Fibroblast of peridontal ligament (primary cell): Measurements from ENCODE around the gene PRKCD.
A peak's percentile ranks its signal among the peaks of the same experiment; 100 is the strongest.
"Not testable (repeated sequence)": the region's sequence is repeated elsewhere in the genome, so short reads cannot be mapped to it uniquely, and the experiment has no call there.

ENCODE experiments used
- DNase-seq: peaks from one replicate; pipeline ENCODE4 v3.0.0-alpha.2; 2010; ENCODE audit errors: extremely low read depth

PRKCD gene

DNA sequence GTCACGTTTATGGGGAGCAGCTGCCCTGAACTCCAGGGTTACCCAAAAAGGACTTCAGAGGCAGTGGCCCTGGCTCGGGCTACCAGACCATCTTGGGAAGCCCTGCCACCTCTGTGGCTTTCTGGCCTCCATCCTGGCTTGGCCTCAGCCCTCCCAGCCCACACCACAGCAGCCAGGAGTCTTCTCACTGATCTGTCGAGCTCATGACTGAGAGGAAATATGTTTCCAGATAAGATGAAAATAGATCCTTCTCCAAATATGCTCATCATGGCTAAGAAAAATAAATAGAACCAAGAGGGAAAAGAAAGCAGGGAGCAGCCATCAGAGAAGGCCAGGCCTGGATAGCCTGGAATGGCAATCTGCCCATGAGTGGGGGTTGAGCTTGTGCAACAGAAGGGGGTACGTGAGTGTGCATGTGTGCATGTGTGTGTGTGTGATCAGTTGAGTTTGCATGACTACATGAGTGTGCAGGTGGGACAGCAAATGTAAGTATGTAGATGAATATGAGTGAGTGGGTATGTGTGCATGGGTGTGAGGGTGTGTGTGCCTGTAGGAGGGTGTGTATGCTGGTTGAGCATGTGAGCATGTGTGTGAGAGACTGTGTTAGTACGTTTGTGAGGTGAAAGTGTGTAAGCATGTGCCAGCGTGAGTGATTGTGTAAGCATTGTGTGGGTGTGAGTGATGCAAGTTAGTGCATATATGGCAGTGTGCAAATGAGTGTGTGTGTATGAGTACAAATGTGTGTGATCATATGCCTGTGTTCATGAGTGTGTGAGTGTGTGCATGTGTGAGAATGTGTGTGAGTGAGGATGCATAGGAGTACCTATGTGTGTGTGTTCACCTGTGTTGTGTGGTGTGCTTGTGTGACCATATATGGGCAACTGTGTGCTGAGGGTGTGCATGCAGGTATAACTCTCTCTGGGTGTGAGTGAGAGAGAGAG, 20.8 kb upstream of the PRKCD start:
- DNase-seq = peak; percentile 43

DNA sequence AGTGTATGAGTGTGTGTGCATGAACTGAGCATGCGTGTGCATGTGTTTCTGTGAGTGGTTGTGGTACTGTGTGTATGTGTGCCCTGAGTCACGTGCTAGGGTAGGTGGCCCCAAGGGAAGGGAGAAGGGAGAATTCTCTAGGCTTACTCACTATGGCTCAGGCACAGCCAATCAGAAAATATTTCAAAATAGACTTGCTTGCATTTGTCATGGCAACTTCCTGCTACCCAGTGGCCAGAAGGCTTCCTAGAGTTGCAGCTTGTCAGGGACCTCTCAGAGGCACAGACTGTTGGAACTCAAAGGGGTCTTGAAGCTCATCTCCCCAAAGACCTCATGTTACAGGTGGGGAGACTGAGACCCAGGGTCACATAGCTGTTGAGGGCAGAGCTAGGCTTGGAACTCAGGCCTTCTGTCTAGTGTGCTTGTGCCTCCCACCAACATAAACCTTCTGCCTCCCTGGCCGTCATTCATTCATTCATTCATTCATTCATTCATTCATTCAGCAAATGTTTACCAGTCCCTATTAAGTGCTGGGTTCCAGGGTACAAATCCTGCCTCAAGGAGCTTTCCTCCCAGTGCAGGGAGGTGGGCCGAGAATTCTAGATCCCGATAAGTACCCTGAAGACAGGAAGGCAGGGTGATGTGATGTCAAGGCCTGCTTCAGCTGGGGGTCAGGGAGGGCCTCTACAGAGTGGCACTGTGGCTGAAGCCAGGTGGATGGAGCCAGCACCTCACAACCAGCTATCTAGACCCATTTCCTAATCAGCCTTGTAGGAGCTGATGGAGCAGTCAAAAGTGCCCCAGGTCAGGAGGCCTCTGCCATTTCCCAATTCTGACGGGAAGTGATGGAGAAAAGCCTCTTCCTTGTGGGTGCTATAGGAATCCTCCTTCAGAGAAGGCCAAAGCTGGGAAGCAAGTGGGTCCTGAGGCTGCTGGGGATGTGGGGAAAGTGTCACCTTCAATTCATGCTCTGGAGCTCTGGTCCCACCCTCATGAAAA, 19.9 kb upstream of the PRKCD start:
- DNase-seq = peak; percentile 75

DNA sequence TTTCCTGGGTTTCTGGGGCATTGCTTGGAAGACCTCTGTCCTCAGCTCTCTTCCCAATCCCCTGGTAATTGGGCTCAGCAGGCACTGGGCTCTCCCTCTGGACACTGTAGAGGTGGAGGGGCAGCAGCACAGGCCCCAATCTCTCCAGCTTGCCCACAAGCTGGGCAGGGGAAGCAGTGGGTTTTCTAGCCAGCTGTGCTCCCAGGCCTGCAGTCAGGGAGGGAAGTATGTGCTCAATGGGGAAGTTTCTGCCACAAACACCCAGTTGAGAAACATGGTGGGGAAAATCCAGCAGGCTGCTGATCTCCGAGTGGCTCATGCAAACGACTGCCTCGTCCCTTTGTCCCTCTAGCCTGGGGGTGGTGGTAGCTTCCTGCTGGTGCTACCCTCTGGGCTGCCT, 18.0 kb upstream of the PRKCD start:
- no peak for DNase-seq

DNA sequence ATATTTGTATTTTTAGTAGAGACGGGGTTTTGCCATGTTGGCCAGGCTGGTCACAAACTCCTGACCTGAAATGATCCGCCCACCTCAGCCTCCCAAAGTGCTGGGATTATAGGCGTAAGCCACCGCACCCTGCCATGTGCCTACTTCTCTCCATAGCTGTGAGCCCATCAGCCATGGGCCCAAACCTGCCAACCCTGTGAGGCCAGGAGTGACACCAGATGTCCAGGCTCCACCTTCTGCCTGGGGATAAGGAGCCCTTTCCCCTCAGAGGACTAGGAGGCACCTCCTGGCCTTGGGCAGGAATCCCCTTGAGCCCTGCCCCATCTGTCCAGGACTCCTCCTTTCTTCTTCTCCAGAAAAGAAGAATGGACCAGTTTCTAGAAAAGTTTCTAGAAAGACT, 16.6 kb upstream of the PRKCD start:
- no peak for DNase-seq

DNA sequence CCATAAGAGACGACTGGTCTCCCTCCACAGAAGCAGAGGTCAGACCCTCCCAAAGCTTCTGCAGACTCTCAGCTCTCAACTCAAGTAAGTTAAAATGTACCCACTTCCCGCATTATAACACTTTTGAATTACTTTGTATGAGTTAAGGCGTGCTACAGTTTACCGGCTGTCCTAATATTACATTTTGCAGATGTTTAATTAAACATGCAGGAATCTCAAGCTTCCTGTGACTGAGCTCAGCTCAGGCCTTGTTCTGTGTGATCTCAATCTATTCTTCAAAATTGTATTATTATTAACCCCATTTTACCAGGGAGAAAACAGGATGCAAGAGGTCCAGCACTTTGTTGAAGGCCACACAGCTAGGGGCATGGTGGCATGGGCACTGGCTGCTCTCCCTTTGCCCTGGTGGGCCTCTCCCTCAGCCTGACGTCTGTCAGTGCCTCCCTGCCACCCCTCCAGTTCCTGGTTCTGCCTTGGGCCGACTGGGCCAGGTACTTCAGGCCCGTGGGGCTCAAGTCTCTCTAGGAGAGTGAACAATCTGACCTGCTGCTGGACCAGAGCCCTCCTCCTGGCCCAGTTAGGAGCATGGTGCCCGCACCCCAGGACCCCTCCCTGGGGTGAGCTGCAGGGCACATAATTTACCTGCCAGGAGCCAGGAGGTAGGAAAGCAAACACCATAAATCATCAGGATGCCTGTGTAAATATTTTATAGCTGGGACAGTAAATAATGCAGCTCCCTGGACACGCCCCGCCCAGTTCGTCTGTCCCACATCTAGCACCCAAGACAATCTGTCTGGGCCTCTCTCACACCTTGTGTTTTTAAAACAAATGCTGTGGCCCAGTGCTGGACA, 15.9 kb upstream of the PRKCD start:
- no peak for DNase-seq

DNA sequence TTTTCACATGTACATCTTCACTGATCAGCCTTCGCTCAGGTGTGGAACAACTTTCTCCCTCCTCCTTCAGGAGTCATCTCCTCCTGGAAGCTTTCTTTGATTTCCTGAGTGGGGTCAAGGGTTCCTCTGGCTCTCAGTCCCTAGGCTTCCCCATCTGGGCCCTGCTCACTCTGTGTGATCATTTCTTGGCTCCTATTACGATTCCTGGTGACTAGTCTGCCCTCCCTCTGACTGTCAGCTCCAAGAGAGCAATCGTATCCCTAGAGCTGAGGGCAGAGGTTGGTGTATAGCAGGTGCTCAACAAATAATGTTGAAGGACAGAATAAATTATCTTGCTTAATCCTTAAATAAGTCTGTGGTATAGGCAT, 15.3 kb upstream of the PRKCD start:
- DNase-seq = no peak

DNA sequence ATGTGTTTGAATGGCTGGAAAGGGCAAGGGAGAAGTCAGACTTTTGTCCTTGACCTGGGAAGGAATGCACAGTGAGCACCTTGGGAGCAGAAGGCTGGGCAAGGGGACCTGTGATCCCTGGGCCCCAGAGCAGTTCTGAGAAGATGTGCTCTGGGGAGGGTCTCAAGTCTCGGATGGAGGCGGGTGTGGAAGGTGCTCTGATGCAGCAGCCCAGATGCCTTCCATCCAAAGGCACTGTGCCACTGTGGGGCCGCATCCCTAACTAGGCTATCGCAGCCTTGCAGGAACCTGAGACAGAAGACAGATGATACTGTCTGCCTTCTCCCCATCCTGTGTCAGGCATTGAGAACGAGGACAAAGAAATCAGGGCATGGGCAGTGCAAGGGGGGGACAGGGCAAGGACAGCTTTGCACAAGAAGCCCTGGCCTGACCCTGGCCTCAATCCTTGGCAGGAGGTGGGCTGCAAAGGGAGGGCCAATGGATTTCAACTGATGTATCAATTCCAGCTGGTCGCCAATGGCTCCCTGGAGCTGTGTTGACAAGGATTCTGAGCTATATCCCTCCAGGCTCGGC, 14.6 kb upstream of the PRKCD start:
- DNase-seq = no peak

DNA sequence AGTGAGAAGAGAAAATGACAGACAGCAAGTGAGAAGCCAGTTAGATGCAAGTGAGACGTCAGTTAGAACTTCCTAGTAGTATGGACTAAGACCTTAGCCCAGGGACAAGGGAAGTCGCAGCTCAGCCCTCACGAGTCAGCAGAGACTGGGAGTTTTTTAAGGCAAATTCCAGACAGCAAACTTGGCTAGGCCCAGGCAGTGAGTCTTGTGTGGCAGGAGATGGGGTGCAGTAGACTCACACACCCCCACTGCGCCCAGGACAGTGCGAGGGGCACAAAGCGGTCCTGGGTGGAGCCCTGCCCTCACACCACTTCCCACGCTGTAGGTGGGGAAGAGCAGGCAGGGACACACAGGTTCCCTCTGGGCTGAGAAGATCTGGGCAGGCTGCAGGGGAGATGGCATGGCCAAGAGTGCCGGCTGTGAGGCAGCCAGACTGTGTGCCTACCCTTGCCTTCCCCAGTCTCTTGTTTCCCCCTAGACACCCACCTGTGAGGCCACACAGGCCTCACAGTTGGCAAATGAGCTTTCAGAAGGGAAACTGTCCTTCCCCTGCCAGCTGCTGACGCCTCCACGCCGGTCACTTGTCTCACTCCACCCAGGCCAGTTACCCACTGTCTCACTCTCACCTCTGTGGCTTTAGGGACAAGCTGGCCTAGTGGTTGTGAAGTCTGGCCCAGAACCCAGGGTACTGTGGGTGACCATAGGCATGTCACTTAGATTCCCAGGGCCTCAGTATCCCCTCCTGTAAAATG, 13.7 kb upstream of the PRKCD start:
- no peak for DNase-seq

DNA sequence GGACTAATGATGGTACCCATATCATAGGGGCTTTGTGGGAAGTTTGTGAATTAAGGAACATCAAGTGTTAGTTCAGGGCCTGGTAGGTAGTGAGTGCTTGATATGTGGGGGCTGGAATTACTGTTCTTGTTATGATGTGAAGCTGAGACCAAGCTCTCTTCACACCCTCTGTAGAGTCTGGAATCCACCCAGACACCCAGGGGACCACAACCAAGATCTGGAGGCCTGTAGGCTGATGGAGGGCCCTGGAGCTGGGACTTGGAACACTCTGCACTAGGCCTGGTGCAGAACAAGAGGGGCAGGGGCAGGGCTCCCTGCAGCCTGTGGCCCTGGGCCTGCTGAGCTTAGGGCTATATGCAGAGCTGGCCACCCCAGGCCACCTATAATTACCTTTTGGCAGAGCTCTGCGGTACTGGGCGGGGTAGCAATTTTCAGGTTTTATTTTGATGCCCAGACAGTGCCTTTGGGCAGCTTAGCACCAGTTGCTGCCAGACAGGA, 13.1 kb upstream of the PRKCD start:
- no peak for DNase-seq

DNA sequence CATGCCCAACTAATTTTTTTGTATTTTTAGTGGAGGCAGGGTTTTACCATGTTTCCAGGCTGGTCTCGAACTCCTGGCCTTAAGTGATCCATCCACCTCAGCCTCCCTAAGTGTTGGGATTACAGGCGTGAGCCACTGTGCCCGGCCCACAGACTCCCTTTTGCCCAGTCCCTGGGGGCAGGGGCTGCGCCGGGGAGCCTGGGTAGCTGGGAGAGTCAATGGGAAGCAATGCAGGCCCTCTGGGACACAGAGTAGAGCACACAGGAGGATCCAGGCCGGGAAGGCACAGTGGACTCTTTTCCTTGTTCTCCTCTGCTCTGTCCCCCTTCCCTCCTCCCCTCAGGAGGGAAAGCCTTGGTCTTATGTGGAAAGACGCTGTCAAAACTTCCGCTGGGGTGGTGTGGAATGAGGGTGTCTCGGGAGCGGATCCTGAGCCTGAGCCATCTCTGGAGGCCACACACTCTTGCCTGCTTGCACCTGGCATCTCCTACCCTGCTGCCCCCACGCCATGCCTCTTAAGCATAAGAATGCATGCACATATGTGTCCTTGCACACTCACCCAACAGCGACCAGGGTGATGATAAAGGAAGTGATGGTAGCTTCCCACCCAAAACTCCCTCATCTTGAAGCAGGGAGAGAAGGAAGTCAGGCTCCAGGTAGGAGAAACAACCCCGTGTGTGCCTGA, 11.9 kb upstream of the PRKCD start:
- DNase-seq = no peak

DNA sequence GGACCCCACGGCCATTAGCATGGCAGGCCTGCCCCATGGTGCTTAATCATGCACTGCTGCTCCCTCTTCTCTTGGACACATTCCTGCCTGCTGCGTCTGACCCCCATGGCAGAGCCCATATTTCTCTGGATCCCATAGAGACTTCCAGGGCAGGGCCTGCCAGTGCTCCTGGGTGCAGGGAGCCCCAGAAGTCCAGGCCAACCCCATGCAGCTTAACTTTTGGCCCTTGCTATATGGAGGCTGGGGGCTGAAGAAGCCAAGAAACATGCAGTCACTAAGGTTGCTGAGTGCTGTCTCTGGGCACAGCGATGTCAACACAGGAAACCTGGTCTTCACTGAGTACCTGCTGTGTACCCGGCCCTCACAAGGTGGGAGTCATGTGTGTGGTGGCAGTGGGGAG, 11.3 kb upstream of the PRKCD start:
- no peak for DNase-seq

DNA sequence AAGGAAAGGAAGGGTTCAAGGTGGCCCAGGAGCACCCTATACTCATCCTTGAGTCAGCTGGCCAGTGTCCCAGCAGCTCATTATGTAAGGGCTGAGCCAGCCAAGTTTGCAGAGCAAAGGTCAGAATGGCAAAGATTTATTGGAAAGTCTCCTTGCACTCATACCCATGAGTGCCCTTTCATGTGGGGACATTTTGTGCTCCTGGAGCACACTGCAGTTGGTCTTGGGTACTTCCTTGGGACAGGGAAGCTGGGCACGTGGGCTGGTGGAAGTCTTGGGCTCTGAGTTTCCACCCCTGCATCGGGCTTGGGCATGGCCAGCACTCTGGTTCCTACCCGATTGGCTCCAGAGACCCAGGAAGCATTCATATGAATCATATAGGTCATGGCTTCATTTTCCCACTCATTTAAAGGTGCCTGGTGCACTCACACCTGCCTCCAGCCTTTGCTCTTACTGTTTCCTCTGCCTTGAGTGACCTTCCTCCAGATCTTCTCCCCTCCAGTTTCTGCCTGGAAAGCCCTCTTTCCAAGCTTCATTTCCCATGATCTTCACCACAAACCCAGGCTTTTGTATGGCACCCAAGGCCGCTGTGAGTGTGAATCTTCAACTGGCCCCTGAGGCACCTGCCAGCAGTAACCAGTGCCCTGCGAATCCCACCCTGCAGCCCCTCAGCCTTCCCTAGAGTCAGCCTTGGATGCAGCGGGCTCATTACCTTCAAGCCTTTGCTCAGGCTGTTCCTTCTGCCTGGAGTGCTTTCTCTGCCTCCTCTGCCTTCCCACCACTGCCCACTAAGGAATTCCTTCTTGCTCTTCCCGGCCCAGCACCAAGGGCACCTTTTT, 10.5 kb upstream of the PRKCD start:
- DNase-seq = peak; percentile 50

DNA sequence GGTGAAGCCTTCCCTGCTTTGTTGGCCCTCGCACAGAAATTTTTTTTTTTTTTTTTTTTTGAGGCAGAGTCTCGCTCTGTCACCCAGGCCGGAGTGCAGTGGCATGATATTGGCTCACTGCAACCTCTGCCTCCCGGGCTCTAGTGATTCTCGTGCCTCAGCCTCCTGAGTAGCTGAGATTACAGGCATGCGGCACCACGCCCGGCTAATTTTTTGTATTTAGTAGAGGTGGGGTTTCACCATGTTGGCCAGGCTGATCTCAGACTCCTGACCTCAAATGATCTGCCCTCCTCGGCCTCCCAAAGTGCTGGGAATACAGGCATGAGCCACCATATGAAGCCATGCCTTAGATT, 9.9 kb upstream of the PRKCD start:
- not testable (repeated sequence) for DNase-seq

DNA sequence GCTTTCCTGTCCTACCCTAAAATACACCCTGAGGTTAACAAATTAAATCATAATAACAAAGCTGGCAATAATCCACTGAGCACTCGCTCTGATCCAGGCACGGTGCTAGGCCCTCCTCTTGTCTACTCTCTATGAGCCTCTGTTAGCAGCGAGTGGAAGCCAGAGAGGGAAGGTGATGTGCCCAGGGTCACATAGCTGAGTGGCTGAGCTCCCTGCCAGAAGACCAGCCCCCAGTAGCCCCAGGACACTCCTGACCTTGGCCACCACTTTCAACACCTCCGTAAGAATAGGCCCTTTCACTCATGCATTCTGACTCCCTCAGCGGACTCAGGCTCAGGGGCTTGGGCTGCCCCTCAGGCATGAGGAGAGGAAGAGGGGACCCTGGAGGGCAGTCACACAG, 9.5 kb upstream of the PRKCD start:
- no peak for DNase-seq

DNA sequence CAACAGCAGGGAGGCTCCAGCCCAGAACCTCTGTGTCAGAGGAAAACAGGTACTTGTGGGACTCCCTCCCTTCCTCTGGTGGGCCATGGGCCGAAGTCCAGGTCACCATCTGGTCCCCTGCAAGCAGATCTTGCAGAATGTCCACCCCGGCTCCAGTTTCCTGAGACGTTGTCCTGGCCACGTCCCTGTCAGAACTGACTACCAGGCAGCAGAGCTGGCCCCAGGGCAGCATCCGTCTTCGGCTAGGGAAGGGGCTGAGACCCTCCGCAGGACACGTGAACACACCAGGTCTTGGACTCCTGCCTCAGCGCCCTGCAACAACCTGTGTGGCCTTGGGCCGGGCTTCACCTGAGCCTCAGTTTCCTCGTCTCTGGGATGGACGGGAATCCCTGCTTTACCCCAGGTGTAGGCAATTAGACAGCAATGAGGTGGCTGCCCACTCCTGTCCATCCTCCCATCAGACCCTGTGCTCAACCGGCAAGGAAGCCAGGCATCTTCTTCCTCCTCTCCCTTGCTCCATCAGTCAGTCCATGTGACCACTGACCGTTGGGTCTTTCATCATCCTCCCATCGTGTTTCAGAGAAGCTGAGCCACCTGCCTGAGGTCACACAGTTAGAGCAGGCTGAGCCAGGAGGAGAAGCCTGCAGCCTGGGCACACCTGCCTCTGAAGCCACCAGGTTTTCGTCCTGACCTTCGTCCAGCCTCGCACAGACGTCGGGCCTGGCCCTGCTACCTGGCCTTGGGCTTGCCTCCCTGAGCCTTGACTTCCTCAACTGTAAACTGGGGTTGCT, 8.9 kb upstream of the PRKCD start:
- DNase-seq = no peak

DNA sequence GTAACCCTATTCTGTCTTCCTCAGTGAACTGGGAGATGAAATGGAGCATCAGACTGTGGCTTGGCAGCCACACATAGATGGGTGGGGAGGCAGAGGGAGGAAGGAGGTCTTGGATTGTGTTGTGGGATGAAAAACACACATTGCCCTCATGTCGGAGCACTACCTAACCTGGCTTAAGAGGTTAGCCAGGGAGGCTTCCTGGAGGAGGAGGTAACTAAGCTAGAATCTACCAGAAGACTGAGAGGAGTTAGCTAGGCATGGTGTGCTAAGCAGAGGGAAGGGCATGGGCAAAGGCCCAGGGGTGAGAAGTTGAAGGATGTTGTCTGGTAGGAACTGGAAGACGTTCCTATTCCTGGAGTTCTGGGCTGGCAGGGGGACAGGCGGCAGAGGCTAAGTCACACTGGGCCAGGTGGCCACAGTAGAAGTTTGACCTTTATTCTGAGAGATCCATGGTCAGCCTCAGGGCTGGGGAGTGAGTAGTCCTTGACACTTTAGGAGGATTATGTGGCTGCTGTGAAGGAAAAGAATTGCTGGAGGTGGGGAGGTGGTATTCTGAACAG, 7.7 kb upstream of the PRKCD start:
- no peak for DNase-seq

DNA sequence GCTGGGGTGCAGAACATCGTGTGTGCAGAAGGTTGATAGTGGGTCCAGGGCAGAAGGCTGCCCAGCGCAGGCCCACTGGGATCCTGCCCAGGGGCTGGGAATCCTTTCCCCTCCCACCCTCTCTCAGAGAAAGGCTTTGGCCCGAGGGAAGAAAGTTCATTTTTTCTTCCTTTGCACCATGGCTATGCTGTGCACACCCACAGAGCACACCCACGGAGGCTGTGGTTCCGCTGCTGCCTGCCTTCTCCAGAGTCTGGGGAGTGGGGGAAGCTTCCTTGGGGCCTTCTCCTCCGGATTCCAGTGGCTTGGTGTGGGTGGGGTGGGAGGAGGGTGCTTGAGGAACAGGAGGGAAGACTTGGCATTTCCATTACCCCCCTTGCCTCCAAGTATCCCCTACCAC, 7.0 kb upstream of the PRKCD start:
- no peak for DNase-seq

DNA sequence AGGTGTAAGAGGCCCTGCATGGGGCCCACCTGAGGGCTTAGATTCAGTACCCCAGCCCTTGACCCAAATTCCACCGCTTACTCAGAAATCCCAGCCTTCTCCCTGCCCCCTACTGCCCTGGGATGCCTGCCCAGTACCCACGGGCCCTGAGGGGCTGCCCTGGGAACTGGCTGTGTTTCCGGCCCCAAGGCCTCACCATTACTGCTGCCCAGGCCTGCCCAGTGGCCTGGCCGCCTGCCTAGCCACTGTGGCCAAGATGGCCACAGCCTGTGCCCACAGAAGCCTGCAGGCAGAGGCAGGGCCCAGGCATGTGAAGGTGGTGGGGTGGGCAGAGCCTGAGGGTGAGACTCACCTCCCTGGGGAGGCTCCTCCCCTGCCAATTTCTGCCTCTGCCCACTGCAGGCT, 6.1 kb upstream of the PRKCD start:
- no peak for DNase-seq
